ELF-1 (cell line): ENCODE results near the gene PUDP.
"Not testable (repeated sequence)": the region's sequence is repeated elsewhere in the genome, so short reads cannot be mapped to it uniquely, and the experiment has no call there.

Experiments
- DNase-seq: peaks from one replicate; pipeline ENCODE4 v3.0.0-alpha.2; 2016; ENCODE audit warnings: low read depth, low spot score

The PUDP gene

DNA sequence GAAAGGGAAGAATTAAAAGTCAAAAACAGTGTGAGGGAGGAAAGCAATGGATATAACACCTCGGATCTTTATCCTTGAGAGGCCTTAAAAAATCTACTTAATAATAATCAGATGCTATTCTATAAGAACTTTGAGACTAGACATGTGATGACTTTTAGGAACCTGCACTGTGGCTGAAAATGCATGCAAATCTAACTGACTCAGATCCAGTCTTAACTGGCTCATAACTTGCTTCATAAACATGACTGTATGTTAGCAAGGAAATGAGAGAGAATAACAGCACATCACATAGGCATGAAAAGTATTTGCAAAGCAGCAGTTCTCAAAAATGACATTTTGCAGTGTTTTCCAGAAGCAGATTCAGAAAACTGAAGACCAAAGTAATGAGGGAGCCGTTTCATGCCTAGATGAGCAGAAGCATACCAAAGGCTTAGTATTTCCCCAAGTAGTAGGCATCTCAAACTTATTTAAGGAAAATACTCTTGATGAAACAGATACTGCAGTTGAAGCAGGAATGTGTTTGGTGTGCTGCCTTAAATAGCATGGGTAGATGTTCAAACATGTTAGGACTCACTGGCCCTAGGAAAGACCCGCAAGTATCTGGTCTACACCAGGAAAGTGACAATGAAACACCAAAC is 104.0 kb downstream of the PUDP start:
- not testable (repeated sequence) for DNase-seq

- no peak for DNase-seq
Observed at GRCh38 chrX:7028246-7028645, 119.7 kb downstream of the PUDP start.

DNA sequence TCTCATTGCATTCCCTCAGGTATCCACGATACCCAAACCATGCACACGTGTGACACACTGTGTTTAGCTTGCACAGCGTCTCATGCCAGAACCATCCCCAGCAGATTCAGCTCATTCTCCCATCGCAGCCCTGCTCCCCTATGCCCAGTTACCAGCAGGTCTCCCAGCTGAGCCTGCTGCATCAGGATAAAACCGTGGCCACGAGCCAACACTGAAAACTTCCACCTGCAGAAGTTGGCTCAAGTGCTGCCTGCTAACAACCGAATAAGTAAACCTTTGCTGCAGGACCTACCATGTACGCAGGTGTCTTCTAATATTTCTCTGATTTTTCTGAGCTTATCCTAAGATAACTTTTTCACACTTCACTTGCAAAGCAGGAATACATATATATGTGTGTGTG is 120.9 kb downstream of the PUDP start:
- no peak for DNase-seq

- not testable (repeated sequence) for DNase-seq
Observed at GRCh38 chrX:7026365-7026764, 121.6 kb downstream of the PUDP start.

- DNase-seq = no peak
Observed at GRCh38 chrX:7025471-7025870, 122.5 kb downstream of the PUDP start.

GRCh38 chrX:7024850-7025249 is 123.1 kb downstream of the PUDP start:
- DNase-seq = no peak

DNA sequence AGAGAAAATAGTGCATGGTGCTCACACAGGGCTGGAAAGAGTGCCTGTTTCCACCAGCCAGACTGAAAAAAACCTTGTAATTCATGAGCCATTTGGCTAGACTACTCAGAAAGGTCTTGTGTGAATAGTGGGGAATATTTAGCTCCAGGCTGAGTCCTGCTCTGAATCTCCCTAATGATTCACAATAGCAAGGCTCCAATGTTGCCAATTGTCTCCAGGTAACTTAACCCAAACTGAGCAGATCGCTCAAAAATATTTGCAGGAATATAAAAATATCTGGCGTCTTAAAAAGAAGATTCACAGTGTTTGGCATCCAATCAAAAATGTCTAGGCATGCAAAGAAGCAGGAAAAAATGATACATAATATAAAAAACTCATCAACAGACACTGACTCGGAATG is 125.0 kb downstream of the PUDP start:
- DNase-seq = not testable (repeated sequence)

DNA sequence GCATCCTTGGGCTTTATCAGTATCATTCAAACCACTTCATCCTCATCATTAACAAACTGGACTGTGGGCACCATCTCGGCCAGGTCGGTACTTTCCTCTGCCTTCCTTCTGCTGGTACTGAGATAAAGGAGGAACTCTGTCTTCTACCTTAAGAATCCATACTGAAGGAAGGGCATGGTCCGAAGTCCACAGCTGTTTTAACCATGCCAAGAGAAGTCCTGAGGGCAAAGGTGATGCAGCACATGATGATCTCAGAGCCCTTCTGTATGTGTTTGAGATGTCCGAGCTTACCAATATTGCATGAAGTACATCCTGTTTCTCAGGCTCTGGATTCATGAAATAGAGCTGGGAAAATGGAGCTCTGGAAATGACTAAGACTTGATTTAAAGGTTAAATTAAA is 126.0 kb downstream of the PUDP start:
- DNase-seq = no peak

DNA sequence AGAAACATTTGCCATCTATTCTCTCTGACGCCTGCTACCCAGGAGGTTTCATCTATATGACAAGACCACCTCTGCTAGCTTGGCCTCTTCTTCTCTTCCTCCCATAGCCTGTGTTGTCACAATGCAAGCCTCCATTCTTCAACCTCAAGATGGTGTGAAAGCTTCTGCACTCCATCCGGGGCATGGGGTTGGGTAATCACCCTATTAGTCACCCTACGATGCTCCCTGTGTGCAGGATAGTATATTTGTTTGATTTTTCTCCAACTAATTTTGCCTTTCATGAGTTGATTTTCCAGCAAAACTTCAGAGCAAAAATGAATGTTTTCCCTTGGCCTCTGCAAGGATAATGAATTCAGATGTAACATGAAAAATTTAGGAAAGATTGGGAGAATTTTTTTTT is 128.4 kb downstream of the PUDP start:
- DNase-seq = no peak

GRCh38 chrX:7012262-7012834 is 135.6 kb downstream of the PUDP start:
- DNase-seq = not testable (repeated sequence)

GRCh38 chrX:7010897-7011296 is 137.1 kb downstream of the PUDP start:
- not testable (repeated sequence) for DNase-seq

DNA sequence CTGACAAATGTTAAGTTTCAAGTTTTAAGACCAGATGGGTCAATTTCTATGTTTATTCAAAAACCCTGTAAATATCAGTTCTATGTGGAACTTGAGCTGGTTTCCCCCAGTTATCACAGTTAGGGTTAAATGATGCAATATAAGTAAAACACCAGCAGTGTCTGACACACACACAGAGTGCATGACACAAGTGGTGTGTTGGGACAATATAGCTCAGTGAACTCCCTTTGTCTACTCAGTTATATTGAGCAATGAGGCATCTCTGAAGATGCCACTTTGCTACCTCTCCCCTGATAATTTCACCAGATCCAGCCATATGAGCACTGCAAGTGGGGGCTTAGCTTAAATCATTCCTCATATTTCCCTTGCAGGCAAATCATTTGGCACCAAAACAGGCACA is 140.6 kb downstream of the PUDP start:
- not testable (repeated sequence) for DNase-seq
